Activated T-cell treated with anti-CD3 and anti-CD28 coated beads, Interleukin-2, amount 50 U/mL, for 1 hour (primary cell): ENCODE measurements around the gene RDM1.
"Not testable (repeated sequence)": the region's sequence is repeated elsewhere in the genome, so short reads cannot be mapped to it uniquely, and the experiment has no call there.

Experiments used
- DNase-seq: peaks from one replicate; pipeline ENCODE4 v3.0.0-alpha.2; 2020

Gene RDM1, protein sequence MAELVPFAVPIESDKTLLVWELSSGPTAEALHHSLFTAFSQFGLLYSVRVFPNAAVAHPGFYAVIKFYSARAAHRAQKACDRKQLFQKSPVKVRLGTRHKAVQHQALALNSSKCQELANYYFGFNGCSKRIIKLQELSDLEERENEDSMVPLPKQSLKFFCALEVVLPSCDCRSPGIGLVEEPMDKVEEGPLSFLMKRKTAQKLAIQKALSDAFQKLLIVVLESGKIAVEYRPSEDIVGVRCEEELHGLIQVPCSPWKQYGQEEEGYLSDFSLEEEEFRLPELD

DNA sequence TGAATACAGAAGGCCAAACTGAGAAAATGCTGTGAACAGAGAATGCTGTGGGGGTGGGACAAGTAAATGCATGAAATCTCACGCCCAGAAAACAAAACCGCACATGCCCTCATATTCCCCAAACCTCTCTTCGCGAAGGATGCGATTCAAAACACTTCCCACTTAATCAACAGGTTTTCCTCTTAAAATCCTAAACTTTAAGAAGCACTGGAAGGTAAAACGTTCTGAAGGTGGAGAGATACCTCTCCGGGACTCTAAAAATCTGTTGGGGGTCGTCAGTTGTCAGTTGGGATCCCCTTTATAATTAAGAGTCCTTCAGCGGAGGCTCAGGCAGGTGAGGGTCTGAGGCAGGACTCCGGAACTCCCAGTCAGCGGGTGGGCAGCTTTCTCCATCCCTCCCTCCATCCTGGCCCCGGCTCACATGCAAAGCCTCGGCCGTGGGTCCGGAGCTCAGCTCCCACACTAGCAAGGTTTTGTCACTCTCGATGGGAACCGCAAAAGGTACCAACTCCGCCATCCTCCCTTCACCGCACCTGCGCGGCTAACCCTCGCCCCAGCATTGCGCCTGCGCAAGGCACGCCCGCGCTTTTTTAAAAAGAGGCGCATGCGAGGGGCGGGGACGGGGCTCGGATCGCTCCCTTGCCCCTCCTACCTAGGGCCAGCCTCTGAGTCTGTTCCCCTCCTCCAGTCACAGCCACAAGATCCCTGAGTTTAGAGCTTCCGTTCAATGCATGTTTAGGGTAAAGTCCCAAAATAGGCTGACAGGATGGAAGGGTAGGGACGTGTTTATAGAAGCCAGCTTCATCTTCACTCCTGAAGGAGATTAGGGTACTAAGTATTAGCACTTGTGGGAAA, at the start of gene RDM1:
TSS of gene RDM1 (minus strand) at position 563 of the 855 bp plus-strand sequence. CDS start at position 517, 46 bp downstream.
- DNase-seq: peak; percentile 81

DNA sequence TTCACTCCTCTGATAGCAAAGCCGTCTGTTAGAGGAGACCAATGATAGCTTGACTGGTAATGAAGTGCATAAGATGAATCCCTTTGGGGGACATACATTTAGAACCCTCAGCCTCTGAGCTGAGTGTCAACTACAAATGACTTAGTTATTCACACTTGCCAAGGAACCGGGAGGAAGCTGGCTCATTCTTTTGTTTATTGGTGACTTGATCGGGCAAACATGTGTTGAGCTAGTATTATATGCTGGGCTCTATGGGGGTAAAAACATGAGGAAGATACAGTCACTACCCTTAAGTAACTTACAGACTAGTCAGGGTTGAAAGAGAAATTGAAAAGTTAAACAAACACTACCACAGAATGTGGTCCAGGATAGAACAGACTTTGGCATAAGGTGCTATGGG, 47.8 kb upstream of the RDM1 start:
- no peak for DNase-seq

DNA sequence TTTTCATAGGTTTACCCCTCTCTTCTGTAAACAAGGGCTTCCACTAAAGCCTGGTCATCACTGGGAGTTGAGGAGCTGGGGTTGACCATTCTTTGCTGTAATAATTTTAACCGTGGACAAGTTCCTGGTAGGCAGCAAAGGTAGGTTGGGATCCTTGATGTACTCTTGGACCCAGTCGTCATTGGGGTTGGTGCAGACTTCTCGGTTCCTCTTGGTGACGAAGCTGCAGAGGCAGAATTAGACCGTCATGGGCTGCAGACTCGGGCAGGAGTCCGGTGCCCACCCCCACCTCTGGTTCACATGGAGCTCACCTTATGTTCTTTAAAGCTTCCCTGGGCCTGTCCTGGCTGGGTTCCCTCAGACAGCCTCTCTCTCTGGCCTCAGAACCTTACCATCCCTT, 46.9 kb upstream of the RDM1 start:
- no peak for DNase-seq

DNA sequence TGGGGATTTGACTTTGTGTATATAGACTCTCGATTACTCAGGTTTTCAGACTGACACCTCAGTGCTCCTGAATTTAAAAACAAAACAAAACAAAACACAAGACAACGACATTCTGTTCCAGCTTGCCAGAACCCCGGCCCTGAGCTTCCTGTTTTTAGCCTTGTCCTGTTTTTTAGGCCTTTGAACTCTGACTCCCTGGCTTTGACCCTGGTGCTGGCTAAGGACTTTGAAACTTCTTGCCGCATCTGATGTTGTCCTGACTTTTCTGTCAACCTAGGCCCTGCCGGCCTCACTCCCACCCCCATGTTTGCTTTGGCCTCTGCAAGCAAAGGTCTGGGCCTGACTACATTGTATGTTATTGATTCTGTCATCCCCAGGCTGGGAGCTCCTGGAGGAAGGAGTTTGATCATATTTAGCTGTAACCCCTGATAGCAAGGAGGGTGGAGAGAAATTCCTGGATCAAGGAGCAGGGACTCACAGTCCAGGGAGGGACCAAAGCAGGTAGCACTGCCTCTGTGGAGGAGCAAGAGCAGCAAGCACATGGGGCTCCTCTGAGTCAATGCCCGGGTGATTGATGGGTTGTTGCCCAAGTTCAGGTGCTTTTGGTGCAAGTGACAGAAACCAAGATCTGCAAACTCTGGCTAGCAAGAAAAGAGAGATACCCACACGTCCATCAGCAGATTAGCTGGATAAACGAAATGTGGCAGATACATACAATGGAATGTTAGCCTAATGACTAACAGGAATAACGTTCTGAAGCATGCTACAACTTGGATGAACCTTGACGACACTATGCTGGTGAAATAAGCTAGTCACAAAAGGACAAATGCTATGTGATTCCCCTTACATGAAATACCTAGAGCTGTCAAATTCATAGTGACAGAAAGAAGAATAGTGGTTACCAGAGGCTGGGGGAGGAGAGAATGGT, 43.0 kb upstream of the RDM1 start:
- no peak for DNase-seq

DNA sequence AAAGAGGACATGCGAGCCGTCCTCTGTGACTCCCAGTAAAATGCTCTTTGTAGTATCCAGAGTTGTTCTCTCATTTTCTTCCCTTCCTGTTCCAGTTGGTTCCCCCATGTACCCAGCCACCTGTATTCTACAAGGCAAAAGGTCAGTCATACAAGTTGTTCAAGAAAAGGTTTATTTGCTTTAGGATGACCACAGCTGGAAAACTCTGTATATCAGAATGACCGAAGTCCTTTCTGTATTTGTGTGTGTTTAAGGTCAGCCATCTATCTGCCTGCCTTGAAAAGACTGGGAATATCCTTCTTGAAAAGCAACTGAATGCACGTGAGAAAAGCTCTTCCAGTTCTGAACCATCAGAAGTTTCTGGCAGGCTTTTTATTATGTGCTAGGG, 42.4 kb upstream of the RDM1 start:
- no peak for DNase-seq

DNA sequence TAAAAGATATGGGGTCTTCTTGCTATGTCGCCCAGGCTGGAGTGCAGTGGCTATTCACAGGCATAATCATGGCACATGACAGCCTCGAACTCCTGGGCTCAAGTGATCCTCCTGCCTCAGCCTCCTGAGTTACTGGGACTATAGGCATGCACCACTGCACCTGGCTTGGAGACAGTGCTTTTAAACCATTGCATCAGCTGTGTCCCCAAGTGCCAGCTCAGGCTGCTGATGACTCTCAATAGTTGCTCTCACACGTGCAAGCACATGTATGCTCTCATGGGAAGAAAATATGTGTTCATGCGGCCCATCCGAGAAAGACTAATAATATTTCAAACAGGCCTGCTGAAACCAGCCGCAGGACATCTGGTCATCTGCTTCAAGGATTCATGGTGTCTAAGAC, 42.0 kb upstream of the RDM1 start:
- DNase-seq: no peak

DNA sequence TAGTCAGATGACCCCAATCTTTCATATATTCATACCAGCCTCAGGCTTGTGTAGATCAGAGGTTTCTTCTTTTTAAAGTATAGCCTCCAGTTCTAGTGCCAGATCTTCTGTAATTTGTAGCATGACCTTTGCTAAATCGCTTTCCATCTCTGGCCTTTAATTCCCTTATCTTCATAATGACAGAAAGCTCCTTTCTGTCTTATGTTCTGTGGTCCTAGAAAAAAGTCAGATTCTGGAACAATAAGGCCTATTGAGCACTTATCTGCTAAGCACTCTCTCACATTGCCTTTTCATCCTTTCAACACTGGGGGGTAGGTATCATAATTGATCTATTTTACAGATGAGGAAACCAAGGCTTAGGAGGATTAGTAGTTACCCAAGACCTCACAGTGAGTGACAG, 41.5 kb upstream of the RDM1 start:
- DNase-seq: no peak

DNA sequence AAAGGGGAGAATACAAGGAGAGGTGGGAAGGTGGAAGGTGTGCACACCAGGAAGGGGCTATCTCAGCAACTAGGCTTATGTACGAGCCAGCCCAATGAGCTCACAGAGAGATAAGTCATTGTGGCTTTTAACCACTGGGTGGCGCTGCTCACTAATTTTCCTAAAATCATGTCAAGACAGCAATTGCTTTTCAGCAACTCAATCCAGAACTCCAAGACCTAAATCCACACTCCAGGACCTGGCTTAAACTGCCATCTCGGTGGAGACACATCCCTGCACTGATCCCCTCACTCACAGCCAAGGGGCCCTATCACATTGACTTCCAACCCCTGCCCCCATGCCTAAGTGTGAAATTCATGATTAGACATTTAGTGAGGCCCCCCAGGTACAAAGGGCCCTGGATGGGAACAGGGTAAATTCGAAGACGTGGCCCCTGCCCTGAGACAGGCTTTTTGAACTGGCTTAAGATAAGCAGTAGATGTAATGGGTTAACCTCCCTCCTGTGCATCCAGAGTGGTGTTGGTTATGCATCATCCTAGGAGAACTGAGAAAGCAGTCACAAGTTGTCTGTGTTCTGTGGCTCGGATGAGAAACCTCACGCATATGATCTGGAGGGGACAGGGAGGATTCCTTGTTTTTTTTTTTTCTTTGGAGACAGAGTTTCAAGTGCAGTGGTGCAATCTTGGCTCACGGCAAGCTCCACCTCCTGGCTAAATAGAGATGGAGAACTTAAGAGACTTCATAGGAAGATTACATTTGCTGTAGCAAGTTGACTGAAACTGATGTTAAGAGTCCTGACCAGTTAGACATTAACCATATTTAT, 39.2 kb upstream of the RDM1 start:
- peak; percentile 55 for DNase-seq

DNA sequence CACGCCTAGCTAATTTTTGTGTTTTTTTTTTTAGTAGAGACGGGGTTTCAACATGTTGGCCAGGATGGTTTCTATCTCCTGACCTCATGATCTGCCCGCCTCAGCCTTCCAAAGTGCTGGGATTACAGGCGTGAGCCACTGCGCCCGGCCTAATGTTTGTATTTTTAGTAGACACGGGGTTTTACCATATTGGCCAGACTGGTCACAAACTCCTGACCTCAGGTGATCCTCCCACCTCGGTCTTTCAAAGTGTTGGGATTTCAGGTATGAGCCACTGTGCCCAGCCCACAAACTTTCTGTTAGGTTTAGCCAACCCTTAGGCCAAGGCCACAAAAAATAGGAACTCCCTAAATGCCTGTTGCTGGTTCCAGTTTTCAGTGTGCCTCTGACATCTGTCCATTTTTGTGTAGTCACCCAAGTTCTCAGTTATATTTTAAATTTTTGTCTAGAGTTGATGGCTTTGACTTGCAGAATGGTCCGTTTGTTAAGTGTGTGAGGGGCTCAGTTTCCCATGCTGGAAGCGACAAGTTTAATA, 38.0 kb upstream of the RDM1 start:
- DNase-seq: no peak

DNA sequence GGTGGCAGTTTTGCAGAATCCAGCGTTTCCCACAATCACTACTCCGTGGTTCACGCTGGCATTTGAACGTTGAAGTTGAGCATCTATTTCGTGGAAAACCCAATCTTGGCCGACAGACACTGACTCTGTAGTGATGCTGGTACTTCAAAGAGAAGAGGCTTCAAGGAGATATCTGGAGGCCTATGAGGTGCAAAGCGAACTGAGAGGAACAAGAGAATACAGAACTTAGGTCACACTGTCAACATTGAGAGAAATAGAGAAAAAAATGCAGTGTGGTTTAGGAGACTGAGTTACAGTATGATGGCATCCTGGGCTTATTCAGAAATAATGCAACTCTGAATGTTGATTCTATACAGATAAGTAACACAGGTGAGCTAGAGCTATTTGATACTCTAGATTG, 34.7 kb upstream of the RDM1 start:
- no peak for DNase-seq

DNA sequence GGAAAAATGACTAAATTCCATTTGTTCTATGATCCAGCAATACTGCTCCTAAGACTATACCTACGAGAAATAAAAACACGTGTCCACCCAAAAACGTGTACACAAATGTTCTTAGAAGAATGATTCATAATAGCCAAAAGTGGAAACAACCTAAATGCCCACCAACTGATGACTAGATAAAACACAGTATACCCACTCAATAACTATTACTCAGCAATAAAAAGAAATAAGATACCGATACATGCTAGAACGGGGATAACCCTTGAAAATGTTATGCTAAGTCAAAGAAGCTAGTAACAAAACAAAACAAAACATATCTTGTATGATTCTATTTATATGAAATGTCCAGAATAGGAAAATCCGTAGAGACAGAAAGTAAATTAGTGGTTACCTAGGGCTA, 33.1 kb upstream of the RDM1 start:
- no peak for DNase-seq

DNA sequence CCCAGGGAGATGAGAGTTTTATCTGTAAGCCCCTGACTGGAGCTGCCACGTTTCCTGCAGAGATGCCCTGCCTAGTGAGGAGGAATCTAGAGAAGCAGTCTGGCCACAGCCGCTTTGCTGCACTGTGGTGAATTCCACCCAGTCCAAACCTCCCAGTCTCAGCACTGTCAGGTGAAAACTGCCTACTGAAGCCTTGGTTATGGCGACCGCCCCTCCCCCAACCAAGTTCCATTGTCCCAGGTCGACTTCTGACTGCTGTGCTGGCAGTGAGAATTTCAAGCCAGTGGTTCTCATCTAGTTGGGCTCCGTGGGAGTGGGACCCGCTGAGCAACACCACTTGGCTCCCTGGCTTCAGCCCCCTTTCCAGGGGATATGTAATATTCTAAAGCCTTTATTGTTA, 23.1 kb upstream of the RDM1 start:
- DNase-seq: no peak

DNA sequence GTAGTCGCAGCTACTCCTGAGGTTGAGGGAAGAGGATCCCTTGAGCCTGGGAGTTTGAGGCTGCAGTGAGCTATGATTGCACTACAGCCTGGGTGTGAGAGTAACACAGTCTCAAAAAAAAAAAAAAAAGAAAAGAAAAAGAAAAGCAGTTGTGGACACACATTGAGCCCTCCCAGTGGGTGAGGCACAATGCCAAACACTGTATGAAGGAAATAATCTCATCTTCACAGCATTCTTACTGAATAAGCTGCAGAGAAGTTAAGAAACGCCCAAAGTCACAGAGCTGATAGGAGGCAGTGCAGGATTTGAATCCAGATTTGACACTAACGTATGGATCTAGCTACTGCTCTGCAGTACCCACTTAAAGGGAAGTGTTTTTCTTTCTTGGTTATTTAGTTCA, 18.8 kb upstream of the RDM1 start:
- DNase-seq: no peak

DNA sequence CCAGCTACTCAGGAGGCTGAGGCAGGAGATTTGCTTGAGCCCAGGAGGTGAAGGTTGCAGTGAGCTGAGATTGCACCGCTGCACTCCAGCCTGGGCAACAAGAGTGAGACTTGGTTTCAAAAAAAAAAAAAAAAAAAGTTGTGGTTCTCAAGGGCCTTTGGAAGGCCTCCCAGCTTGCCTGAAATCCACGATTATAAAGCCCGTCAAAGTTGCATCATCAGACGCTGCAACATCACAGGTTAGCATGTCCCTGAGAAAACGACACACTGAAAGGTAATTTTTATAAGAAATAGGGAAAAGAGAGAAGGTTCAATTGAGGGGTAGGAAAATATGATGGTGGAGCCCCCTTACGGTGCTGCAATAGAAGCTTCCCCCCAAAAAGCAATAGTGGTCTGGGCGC, 17.5 kb upstream of the RDM1 start:
- DNase-seq: no peak

DNA sequence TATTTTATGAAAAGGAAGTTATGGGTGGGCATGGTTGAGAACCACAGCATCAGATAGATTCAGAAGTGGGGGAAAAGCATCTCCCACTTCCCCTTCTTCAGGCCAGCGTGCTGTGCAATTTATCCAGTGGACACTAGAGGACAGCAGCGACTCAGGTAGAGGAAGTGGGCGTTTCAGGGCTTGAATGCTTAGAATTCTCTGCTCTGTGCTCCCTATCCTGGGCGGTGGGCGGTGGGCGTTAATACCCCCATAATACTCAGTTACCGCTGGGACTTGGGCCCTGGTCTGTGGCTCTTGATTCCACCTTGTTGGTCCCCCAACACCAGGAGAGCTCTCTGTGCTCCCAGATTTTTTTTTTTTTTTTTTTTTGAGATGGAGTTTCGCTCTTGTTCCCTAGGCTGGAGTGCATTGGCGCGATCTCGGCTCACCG, 16.6 kb upstream of the RDM1 start:
- DNase-seq: peak; percentile 45

DNA sequence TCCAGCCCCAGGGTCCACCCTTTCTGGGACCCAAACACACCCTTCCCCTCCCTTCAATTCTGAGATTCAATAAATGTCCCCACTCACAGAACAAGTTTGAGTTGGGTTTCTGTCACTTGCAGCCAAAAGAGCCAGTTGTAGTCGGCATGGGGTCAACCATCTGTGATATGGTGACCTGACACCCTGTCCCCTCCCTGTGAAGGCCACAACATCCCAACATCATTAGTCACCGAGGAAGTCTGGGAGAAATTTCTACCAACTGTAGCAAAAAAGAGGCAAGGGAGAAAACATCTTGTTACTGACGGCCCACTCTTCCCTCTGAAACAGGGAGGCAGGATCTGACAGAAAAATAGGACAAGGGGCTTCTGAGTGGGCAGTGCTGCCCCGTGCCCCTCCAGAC, 13.6 kb upstream of the RDM1 start:
- DNase-seq: no peak

DNA sequence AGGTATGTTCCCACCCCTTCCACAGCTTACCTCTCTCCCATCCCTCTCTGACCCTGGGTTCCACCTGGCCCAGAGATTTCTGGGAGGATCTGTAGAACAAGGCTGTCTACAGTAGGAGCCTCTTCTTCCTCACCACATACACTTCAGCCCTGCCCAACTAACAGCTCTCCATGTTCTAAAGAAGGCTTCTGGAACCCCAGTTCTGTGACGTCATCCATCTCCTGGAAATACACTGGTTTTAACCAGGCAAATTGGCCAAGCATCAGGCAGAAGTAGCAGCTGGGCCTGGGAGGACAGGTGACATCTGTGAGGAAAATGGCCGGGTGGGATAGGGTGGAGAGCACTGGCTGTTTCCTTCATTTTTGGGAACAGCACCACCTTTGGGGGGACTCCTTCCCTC, 13.0 kb upstream of the RDM1 start, which contains the start of gene LYZL6:
TSS of gene LYZL6 (minus strand) at position 177 of the 400 bp plus-strand sequence. CDS start 4,357 bp downstream, outside the sequence.
- no peak for DNase-seq

DNA sequence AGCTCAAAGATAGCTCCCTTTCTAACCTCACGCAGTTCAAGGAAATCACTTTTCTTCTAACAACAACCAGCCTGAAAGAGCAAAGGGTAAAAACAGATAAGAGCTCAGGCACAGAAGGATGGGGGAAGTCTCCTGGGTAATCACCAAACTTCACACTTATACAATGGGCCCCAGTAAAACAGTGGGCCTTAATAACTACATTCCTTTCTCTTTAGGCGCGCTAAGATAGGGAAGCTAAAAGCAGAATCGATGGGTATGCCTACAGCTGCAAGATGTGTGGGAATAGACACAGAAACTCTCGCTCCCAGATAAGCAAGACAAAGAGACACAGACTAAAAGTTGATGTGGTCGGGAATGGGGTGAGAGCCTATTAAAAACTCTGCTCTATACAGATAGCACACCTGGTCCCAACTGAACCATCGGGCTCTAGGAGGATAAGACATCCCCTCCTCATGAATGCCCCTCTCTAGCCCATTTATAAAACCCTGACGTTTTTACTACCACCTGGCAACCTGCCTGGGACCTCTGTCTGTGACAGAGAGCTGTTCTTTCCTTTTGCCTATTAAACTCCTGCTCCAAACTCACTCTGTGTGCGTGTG, 12.1 kb upstream of the RDM1 start:
- DNase-seq: no peak

DNA sequence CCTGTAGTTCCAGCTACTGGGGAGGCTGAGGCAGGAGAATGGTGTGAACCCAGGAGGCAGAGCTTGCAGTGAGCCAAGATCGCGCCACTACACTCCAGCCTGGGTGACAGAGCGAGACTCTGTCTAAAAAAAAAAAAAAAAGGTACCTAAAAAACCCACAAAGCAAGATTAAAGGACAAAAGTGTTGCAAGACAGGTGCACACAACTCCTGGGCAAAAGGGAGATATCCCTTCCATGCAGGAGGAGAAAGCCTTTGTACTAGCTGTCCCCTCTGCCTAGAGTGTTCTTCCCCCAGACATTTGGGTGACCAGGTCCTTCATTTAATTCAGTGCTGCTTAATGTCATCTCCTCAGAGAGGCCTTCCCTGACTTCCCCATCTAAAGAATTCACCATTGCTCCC, 7.9 kb upstream of the RDM1 start:
- not testable (repeated sequence) for DNase-seq

DNA sequence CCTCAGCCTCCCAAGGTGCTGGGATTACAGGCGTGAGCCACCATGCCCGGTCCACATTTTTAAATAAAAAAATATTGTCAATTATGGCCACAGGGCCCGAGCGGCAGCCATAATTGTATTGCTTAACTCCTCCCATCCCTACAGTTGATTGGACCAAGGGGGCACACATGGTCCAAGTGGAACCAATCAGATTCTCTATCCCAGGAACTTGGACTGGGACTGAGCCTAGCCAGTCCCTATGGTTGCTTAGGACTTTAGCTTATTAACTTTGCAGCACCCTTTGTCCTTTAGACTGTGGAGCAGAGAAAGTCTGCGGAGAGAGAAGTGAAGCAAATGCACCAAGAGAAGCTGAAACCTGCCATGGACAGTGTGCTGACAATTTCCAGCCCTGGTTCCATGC, 5.5 kb upstream of the RDM1 start:
- DNase-seq: no peak

DNA sequence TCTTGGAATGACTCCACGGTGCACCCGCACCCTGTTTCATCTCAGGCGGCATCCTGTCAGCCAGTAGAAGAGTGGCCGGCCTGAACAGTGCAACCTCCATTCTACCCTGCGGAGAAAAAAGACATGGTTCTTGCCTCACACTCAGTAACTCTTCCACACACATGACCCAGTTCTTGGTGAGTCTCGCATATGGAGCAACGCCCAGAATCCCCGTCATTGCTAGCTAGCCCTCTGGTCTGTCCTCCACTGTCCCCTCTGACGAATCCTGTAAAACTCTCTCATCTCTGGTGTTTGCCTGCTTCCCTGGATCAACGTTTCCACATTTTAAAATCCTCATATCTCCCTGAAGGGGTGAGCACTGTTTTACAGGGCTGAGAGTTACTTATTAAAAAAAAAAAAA, 4.2 kb upstream of the RDM1 start:
- no peak for DNase-seq

DNA sequence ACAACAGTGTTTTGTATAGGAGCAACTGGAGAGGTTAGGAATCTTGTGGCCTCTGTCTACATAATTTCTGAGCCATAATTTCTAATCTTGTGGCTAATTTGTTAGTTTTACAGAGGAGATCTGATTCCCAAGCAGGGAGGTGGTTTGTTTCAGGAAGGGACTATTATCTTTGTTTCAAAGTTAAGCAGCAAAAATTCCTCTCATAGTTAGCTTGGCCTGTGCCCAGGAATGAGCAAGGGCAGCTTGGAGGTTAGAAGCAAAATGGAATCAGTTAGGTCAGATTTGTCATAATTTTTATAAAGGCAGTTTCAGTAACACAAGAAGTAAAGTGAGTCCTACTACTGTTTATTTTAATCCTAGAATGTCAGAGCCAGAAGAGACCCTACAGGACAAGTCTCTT, 2.0 kb upstream of the RDM1 start:
- no peak for DNase-seq
